K562 (cell line): ENCODE measurements around the gene RCHY1. TPM values are rescaled to one million over a fixed set of nuclear protein-coding genes. Genes with fewer than 3 reads are reported as not detected.

ENCODE experiments used
- ATAC-seq: fragments of 200-7000 bp; cut with Tn5 transposase; 3 replicates; pipeline ENCODE4 v1.9.1; 2020; ENCODE audit warnings: moderate library complexity
- BruUV-seq: library from RNA; stranded (reverse); fragments of 400-500 nt; replicated peaks from 2 replicates; lab custom pipeline; 2021; lab: Mats Ljungman, UMichigan
- CTCF ChIA-PET: fragments of 300-600 bp; formaldehyde crosslinking; extraction: SDS; loops from one replicate; lab custom pipeline; 2021; ENCODE audit warnings: low intra/inter-chr PET ratio; lab: Yijun Ruan, JAX
- POLR2A ChIA-PET: fragments of 300-600, 350-650 bp; sonication (Branson Sonifier 250); formaldehyde crosslinking; extraction: SDS; loops from one replicate; lab custom pipeline; 2021; ENCODE audit warnings: antibody characterized with exemption, inconsistent platforms; lab: Yijun Ruan, JAX
- DNase-seq, 4 experiments: peaks; one replicate each; pipeline versions ENCODE4 v3.0.0 to v3.0.0-alpha.2; 2011 to 2018; ENCODE audit warnings: low spot score in 3 of 4, mixed read lengths in 3 of 4; ENCODE audit errors: extremely low read depth in 1 of 4
- FAIRE-seq: peaks from 2 replicates; lab custom pipeline; 2011; peaks lifted over from hg19 to GRCh38; lab: Jason Lieb, UNC
- H2AFZ ChIP-seq: 2 replicates; pipeline ENCODE4 v1.6.0; 2011; ENCODE audit warnings: low read depth, low read length, control low read depth, inconsistent platforms
- H3K27ac ChIP-seq: fragments of 200-600 bp; 3 replicates; pipeline ENCODE4 v1.8.0; 2011; ENCODE audit warnings: low read depth, mild to moderate bottlenecking, control low read depth, inconsistent platforms, low read length, moderate library complexity, mixed read lengths; ENCODE audit errors: extremely low read depth
- H3K27me3 ChIP-seq, 2 experiments: fragments of 300-600 bp in 1 of 2; 2 replicates in 1 of 2; 3 replicates in 1 of 2; pipeline versions ENCODE4 v1.6.0 to v1.8.0; 2011; ENCODE audit warnings: inconsistent platforms in 2 of 2, low read length in 2 of 2, mild to moderate bottlenecking in 1 of 2, mixed read lengths in 1 of 2, moderate library complexity in 1 of 2; ENCODE audit not compliant: control insufficient read depth in 2 of 2, insufficient read depth in 2 of 2
- H3K36me3 ChIP-seq: fragments of 300-600 bp; 3 replicates; pipeline ENCODE4 v1.8.0; 2011; ENCODE audit warnings: mild to moderate bottlenecking, low read length, inconsistent platforms; ENCODE audit not compliant: control insufficient read depth, insufficient read depth
- H3K4me1 ChIP-seq, 2 experiments: fragments of 200-600 bp in 1 of 2; replicated peaks in 1 of 2; 2 replicates in 1 of 2; 3 replicates in 1 of 2; pipeline versions ENCODE4 v1.5.1 to v1.8.0; 2011; ENCODE audit warnings: inconsistent platforms in 2 of 2, low read length in 2 of 2, mild to moderate bottlenecking in 1 of 2, mixed read lengths in 1 of 2, moderate library complexity in 1 of 2; ENCODE audit not compliant: control insufficient read depth in 2 of 2, insufficient read depth in 2 of 2
- H3K4me2 ChIP-seq: 2 replicates; pipeline ENCODE4 v1.6.1; 2011; ENCODE audit warnings: low read length, control low read depth, inconsistent platforms, mixed read lengths; ENCODE audit not compliant: insufficient read depth
- H3K4me3 ChIP-seq: fragments of 200-600 bp; sonication (generic), shearing (Covaris generic); 2 replicates; pipeline ENCODE4 v1.5.1; 2016; ENCODE audit warnings: control low read depth, inconsistent platforms
- H3K79me2 ChIP-seq: fragments of 200-600 bp; 3 replicates; pipeline ENCODE4 v1.8.0; 2011; ENCODE audit warnings: low read length, inconsistent platforms; ENCODE audit not compliant: control insufficient read depth, insufficient read depth
- H3K9ac ChIP-seq, 2 experiments: 2 replicates each; pipeline versions ENCODE4 v1.6.0 to v1.6.1; 2011; ENCODE audit warnings: low read depth in 2 of 2, low read length in 2 of 2, control low read depth in 1 of 2, inconsistent platforms in 1 of 2, mild to moderate bottlenecking in 1 of 2, mixed read lengths in 1 of 2; ENCODE audit not compliant: insufficient read depth in 1 of 2
- H3K9me1 ChIP-seq: one replicate; pipeline ENCODE4 v1.6.0; 2011; ENCODE audit warnings: inconsistent platforms, mild to moderate bottlenecking, low read length, moderate library complexity; ENCODE audit not compliant: control insufficient read depth, insufficient read depth
- H3K9me3 ChIP-seq: replicated peaks from 2 replicates; pipeline ENCODE4 v1.5.1; 2011; ENCODE audit warnings: low read depth, low read length, inconsistent platforms; ENCODE audit not compliant: control insufficient read depth, insufficient read depth
- H4K20me1 ChIP-seq: replicated peaks from 2 replicates; pipeline ENCODE4 v1.6.1; 2011; ENCODE audit warnings: low read length, inconsistent platforms, mixed read lengths; ENCODE audit not compliant: control insufficient read depth, insufficient read depth
- ASH1L ChIP-seq: fragments of 450-650 bp; IDR thresholded peaks from 2 replicates; pipeline ENCODE4 v1.6.1; 2018; ENCODE audit warnings: borderline replicate concordance, mild to moderate bottlenecking, low read depth; ENCODE audit not compliant: partially characterized antibody
- E2F3 ChIP-seq: fragments of 250-450 bp; sonication (Bioruptor Pico); IDR thresholded peaks from 2 replicates; pipeline ENCODE4 v1.4.0; 2020; ENCODE audit warnings: mild to moderate bottlenecking
- MAFF ChIP-seq: IDR thresholded peaks from 2 replicates; pipeline ENCODE4 v1.6.1; 2012; ENCODE audit warnings: low read length, improper control_type of control experiment
- MXI1 ChIP-seq: IDR thresholded peaks from 2 replicates; pipeline ENCODE4 v1.6.1; 2011; ENCODE audit warnings: low read depth, mild to moderate bottlenecking, improper control_type of control experiment, low read length
- NCOA1 ChIP-seq: fragments of 450-650 bp; IDR thresholded peaks from 2 replicates; pipeline ENCODE4 v1.6.1; 2016; ENCODE audit warnings: low read depth
- NFATC3 ChIP-seq: fragments of 450-650 bp; IDR thresholded peaks from 2 replicates; pipeline ENCODE4 v1.6.1; 2017; ENCODE audit warnings: mild to moderate bottlenecking
- PHF8 ChIP-seq: fragments of 200-600 bp; sonication (generic); IDR thresholded peaks from 2 replicates; pipeline ENCODE4 v1.6.1; 2012; ENCODE audit warnings: mixed run types, mild to moderate bottlenecking, inconsistent platforms, low read length, moderate library complexity, borderline replicate concordance
- POLR3G ChIP-seq: IDR thresholded peaks from 2 replicates; pipeline ENCODE4 v1.6.1; 2011; ENCODE audit not compliant: insufficient read length, insufficient replicate concordance; ENCODE audit errors: extremely low read depth
- TSC22D4 ChIP-seq: fragments of 450-650 bp; IDR thresholded peaks from 2 replicates; pipeline ENCODE4 v1.6.1; 2016; ENCODE audit warnings: missing genetic modification characterization, missing biosample characterization, control low read depth
- U2AF2 ChIP-seq: fragments of 200-400 bp; formaldehyde crosslinking; optimal IDR thresholded peaks from 2 replicates; pipeline ENCODE3; 2017; ENCODE audit warnings: low read depth, mild to moderate bottlenecking, low read length
- XRCC3 ChIP-seq: fragments of 450-650 bp; IDR thresholded peaks from 2 replicates; pipeline ENCODE4 v1.6.1; 2017; ENCODE audit warnings: mild to moderate bottlenecking, moderate library complexity
- ZNF121 ChIP-seq: sonication (generic); formaldehyde crosslinking; conservative IDR thresholded peaks from 2 replicates; pipeline ENCODE4 v1.8.0; 2022; ENCODE audit warnings: missing genetic modification reagents
- ZNF696 ChIP-seq: fragments of 250-450 bp; sonication (Bioruptor Pico); conservative IDR thresholded peaks from 2 replicates; pipeline ENCODE4 v1.4.0; 2020; ENCODE audit warnings: mild to moderate bottlenecking, moderate library complexity
- WGBS: fragments of 100-300 bp; shearing (Covaris generic); methylation state at CpG from one replicate; pipeline ENCODE4 v1.1.6; 2016; ENCODE audit warnings: low coverage, mixed read lengths; ENCODE audit not compliant: insufficient coverage; ENCODE audit errors: missing lambda C conversion rate; 5-methylcytosine and 5-hydroxymethylcytosine counted together
- in situ Hi-C: fragments of 300-500 bp; cut with MboI; formaldehyde crosslinking; loops from 4 replicates; pipeline ENCODE4 v1.15.0; 2018; ENCODE audit warnings: inconsistent platforms, mixed read lengths
- intact Hi-C: fragments of 100-400 bp; cut with micrococcal nuclease; formaldehyde crosslinking; loops from 2 replicates; pipeline ENCODE4 v1.14.2; 2022
- polyA plus RNA-seq, 8 experiments: library from polyadenylated mRNA; depleted of rRNA in 4 of 8; stranded (reverse) in 5 of 8; unstranded in 3 of 8; fragments of >200 nt; fragmentation: Nextera tagmentation in 2 of 8; fragmentation: Illumina TruSeq in 1 of 8; extraction: Ambion mirVana in 2 of 8; extraction: Trizol in 1 of 8; gene quantifications; 2 replicates each; pipeline versions ENCODE4 v1.2.1 to v1.2.3, GENCODE V29; 2011 to 2014; ENCODE audit warnings: inconsistent platforms in 1 of 8, missing spikeins in 1 of 8
- total RNA-seq, 7 experiments: library from RNA; depleted of rRNA in 6 of 7; stranded (reverse); fragments of >200 nt in 6 of 7; fragmentation: Illumina TruSeq in 2 of 7; extraction: Trizol in 2 of 7; gene quantifications; 2 replicates each; pipeline versions ENCODE4 v1.2.1 to v1.2.3, GENCODE V29; 2011 to 2021; ENCODE audit warnings: low replicate concordance in 1 of 7
- TF ChIP-seq, protein P1 (sequence below): IDR thresholded peaks from 2 replicates; pipeline ENCODE4 v1.6.1; 2011; ENCODE audit not compliant: insufficient read length; ENCODE audit errors: extremely low read depth
- TF ChIP-seq, protein P2 (sequence below): fragments of 250-450 bp; sonication (Bioruptor Pico); IDR thresholded peaks from 2 replicates; pipeline ENCODE4 v1.4.0; 2020; ENCODE audit warnings: mild to moderate bottlenecking
- TF ChIP-seq, protein P3 (sequence below): fragments of 250-450 bp; sonication (Bioruptor Pico); IDR thresholded peaks from 2 replicates; pipeline ENCODE4 v1.8.0; 2021; ENCODE audit warnings: mild to moderate bottlenecking, moderate library complexity
- TF ChIP-seq, protein P4 (sequence below): fragments of 250-450 bp; sonication (Bioruptor Pico); IDR thresholded peaks from 2 replicates; pipeline ENCODE4 v1.9.0; 2021; ENCODE audit warnings: mild to moderate bottlenecking, inconsistent platforms

The RCHY1 gene
- total and polyA plus RNA-seq, 9 of the 15 experiments (the other 6 are each of a cell fraction or from before 2014, with no cell fraction given) = 27.3 to 85.1 (median 45.9) TPM

DNA sequence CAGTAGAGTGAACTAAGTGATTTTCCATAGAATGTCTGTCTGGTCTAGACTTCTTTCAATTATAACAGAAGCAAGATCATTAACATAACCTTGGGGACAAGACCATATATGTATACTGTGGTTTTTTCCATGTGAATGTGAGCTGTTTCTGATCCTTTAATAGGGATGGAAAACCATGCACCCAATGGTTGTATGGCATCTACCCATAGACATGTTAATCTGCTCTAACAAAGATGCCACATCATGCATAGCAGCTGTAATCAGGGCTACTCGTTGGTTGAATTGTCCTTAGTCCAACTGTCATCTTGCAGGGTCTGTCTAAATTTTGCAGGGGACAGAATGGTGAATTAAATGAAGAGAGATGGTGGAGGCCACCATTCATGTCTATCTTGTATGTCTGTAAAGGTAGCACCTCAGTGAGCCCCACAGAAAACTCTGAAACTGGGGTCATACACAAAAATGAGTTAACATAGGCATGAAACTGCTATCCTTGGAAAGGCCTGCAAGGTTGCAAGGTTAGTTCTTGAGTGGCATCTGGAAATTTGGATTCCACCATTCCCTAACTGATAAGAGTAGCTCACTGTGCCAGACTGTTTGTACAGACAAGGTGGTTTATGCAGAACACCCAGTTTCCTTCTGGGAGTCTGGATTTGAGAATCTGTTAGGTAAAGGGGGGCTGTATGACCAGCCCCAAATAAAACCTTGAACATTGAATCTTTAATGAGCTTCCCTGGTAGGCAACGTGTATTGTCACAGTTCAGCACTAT, 16.5 kb upstream of the RCHY1 start:
- no peaks in the 10 kb centered on the region for H3K27me3 ChIP-seq
- peaks cover 53% of the 10 kb centered on the region for H3K36me3 ChIP-seq
- 70% methylated on average over 2 of the region's 2 CpGs for WGBS
- FAIRE-seq = no peak
- no peaks in the 10 kb centered on the region for H4K20me1 ChIP-seq
- CTCF ChIA-PET = no interaction called here
- POLR2A ChIA-PET = interaction anchor here (0.7 to 0.8 kb wide), 2 partner anchors 15 to 564 kb away, joined by 3 read pairs; no protein-coding TSS in a partner anchor
- no peak overlapping the region for H3K4me2 ChIP-seq
- no peak for ATAC-seq
- intact Hi-C loops = no loop called here
- H3K79me2 ChIP-seq = no peaks in the 10 kb centered on the region
- H3K27ac ChIP-seq = no peak overlapping the region
- BruUV-seq = no TSS peak
- H3K4me1 ChIP-seq = no peaks in the 10 kb centered on the region
- DNase-seq = no peak
- H2AFZ ChIP-seq = no peak overlapping the region
- no peak overlapping the region for H3K4me3 ChIP-seq
- no peak overlapping the region for H3K9ac ChIP-seq
- H3K9me1 ChIP-seq = no peaks in the 10 kb centered on the region
- in situ Hi-C loops = no loop called here
- peaks cover 5% of the 10 kb centered on the region for H3K9me3 ChIP-seq
- TF ChIP-seq E2F3 (CRISPR knock-in tag) (no peak), MAFF (no peak), XRCC3 (no peak), ZNF121 (no peak), ZNF696 (CRISPR knock-in tag) (no peak), U2AF2 (no peak), POLR3G (no peak), NCOA1 (no peak), TSC22D4 (tag) (no peak), MXI1 (no peak), PHF8 (no peak), NFATC3 (no peak), ASH1L (no peak)
- TF ChIP-seq, protein P1, sequence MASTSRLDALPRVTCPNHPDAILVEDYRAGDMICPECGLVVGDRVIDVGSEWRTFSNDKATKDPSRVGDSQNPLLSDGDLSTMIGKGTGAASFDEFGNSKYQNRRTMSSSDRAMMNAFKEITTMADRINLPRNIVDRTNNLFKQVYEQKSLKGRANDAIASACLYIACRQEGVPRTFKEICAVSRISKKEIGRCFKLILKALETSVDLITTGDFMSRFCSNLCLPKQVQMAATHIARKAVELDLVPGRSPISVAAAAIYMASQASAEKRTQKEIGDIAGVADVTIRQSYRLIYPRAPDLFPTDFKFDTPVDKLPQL = no peak
- TF ChIP-seq, protein P2, sequence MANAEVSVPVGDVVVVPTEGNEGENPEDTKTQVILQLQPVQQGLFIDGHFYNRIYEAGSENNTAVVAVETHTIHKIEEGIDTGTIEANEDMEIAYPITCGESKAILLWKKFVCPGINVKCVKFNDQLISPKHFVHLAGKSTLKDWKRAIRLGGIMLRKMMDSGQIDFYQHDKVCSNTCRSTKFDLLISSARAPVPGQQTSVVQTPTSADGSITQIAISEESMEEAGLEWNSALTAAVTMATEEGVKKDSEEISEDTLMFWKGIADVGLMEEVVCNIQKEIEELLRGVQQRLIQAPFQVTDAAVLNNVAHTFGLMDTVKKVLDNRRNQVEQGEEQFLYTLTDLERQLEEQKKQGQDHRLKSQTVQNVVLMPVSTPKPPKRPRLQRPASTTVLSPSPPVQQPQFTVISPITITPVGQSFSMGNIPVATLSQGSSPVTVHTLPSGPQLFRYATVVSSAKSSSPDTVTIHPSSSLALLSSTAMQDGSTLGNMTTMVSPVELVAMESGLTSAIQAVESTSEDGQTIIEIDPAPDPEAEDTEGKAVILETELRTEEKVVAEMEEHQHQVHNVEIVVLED (CRISPR knock-in tag) = no peak
- TF ChIP-seq, protein P3, sequence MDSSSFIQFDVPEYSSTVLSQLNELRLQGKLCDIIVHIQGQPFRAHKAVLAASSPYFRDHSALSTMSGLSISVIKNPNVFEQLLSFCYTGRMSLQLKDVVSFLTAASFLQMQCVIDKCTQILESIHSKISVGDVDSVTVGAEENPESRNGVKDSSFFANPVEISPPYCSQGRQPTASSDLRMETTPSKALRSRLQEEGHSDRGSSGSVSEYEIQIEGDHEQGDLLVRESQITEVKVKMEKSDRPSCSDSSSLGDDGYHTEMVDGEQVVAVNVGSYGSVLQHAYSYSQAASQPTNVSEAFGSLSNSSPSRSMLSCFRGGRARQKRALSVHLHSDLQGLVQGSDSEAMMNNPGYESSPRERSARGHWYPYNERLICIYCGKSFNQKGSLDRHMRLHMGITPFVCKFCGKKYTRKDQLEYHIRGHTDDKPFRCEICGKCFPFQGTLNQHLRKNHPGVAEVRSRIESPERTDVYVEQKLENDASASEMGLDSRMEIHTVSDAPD = no peak
- TF ChIP-seq, protein P4, sequence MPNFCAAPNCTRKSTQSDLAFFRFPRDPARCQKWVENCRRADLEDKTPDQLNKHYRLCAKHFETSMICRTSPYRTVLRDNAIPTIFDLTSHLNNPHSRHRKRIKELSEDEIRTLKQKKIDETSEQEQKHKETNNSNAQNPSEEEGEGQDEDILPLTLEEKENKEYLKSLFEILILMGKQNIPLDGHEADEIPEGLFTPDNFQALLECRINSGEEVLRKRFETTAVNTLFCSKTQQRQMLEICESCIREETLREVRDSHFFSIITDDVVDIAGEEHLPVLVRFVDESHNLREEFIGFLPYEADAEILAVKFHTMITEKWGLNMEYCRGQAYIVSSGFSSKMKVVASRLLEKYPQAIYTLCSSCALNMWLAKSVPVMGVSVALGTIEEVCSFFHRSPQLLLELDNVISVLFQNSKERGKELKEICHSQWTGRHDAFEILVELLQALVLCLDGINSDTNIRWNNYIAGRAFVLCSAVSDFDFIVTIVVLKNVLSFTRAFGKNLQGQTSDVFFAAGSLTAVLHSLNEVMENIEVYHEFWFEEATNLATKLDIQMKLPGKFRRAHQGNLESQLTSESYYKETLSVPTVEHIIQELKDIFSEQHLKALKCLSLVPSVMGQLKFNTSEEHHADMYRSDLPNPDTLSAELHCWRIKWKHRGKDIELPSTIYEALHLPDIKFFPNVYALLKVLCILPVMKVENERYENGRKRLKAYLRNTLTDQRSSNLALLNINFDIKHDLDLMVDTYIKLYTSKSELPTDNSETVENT (CRISPR knock-in tag) = no peak
